ENCODE results near the gene SART1.
"Not testable (repeated sequence)": the region's sequence is repeated elsewhere in the genome, so short reads cannot be mapped to it uniquely, and the experiment has no call there.

The SART1 gene

DNA sequence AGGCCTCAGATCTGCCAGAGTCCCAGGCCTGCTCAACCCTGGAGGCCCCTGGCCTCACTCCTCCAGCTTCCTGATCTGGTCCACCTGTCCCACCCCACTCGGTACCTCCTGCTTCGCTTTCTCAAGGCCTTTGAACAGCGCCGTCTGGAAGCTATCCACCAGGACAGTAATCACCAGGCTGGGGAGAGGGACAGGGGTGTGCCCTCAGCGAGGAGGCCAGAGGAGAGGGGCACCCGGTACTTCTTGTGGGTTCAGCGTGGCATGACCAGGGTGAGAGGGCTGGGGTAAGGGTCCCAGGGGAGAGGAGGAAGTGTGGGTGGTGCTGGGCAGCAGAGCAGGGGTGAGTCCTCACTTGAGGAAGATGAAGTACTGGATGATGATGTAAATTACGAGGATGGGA, 58.7 kb downstream of the SART1 start:
- no peak for DNase-seq

DNA sequence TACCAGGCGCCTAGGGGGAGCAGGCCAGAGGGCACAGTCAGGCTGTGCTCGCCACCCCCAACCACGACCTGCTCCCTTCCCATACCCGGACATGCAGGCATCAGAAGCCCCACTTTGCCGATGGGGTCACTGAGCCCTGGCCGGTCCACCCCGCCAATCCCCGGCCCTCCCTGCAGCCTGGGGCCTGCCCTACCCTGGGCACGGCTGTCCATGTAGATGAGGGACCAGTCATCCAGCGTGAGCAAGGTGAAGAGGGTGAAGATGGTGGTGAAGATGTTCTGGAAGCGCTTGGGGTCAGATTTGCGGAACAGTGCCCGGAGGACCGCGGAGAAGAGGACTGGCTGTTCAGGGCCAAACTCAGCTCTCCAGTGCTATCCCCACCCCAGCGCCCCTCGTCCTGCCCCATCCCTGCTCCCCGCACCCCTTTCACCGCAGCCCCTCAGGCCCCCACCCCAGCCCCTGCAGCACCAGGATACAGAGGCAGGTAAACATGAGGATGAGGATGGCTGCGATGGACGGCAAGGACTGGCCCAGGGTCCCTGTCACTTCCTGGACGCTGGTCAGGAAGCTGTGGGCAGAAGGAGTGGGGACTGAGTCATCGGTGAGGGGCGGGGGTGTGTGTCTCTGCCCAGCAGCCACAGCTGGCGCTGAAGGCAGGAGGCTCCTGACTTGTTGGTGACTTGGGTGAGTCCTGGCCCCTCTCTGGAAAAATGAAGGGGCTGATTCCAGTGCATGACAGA, 59.3 kb downstream of the SART1 start:
- no peak for DNase-seq

DNA sequence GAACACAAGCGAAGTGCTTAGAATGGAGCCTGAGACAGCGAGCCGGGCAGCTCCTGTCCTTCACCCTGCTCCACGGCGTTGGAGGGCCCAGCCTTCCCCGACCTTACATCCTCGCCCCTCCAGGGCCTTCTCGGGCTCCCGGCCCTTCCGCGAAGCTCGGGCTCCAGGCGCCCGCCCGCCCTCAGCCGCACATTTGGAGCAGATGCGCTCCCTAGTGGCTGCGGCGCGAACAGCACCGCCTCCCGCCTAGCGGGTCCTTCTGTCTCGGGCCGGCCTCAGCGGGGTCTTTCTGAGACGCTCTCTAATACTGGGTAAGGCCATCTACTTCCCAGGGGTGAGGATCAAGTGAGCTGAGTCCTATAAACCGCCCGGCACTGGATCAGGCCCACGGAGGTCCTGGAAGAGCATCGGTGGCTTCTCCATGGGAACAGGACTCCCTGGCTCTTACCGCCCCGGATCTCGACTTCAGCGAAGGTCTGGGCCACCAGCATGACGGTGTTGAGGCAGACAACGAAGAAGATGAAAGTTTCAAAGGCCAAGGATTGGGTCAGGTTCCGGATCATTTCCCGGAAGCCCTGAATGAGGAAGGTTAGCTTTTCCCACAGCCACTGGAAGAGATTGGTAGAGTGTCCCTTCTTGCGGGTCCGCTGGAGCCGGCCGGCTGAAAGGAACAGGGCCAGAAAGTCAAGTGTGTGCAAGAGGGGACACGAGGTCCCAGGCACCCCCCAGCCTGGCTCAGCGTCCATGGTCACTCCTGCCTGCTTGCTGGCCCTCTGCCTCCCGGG, 61.1 kb downstream of the SART1 start:
- peak; percentile 12 for DNase-seq

DNA sequence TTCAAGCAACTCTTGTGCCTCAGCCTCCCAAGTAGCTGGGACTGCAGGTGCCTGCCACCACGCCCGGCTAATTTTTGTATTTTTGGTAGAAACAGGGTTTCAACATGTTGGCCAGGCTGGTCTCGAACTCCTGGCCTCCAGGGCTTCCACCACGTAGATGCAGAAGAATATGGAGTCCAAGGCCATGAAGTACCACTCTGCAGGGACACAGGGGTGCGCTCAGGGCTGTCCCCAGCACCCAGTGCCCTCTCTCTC, 61.6 kb downstream of the SART1 start:
- DNase-seq = not testable (repeated sequence)

DNA sequence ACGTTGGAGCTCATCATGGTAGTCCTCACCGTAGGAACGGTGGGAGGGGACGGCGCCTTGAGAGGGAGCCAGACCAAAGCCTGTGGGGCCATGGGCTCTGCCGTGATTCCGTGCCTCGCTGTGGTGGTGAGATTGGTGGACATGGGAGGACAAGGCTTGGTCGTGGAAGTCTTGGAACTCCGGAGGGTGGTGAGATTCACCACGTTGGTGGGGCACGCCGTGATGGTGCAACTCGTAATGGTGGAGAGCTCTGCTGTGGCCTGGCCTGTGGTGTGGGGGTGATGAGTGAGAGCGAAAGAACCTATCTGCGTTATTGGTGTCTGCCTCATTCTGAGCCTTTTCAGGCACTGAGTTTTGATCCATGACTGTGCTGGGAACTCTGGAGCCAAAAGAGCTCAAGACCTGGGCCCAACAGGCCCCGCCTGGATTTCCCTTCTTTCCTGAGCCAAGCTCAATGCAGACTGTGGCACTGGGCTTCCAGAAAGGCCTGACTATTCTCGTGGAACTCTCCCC, 64.5 kb downstream of the SART1 start, which contains the start of gene CATSPER1:
CATSPER1 (minus strand) TSS at position 463 of the 513 bp plus-strand sequence; CDS start at position 363, 100 bp downstream.
- no peak for DNase-seq
